HG03025 (cell line): Measurements from ENCODE around the gene TDO2.
"Not testable (repeated sequence)": the region's sequence is repeated elsewhere in the genome, so short reads cannot be mapped to it uniquely, and the experiment has no call there.

Source experiments
- ATAC-seq: cut with Tn5 transposase; IDR thresholded peaks from one replicate; pipeline ENCODE4 v1.9.1; 2021; ENCODE audit warnings: mild to moderate bottlenecking, moderate library complexity; ENCODE audit not compliant: unreplicated experiment, low FRiP score

Gene TDO2

GRCh38 chr4:155903453-155903852 is at the start of gene TDO2:
Gene TDO2, plus strand, starts transcription at chr4:155903696. Its CDS starts 63 bp downstream, at chr4:155903759.
- ATAC-seq: no peak

- ATAC-seq: no peak
Observed at GRCh38 chr4:155854582-155855226, 48.8 kb upstream of the TDO2 start.

DNA sequence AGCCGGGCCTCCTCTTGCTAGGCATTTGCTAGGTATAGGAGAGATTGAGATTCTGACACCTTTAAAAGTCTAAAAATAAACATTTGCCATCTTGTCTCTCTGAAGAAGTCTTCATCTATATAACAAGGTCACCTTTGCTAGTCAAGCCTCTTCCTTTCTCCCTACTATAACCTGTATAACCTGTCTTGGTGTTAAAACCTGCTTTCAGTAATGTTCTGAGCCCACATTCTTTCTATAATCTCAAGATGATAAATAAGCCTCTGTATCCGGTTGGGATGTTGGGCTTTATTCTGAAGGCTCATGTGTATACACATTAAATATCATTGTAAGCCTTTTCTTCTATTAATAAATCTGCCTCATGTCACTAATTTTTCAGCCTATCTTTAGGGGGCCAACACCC is 47.6 kb upstream of the TDO2 start:
- ATAC-seq: no peak

DNA sequence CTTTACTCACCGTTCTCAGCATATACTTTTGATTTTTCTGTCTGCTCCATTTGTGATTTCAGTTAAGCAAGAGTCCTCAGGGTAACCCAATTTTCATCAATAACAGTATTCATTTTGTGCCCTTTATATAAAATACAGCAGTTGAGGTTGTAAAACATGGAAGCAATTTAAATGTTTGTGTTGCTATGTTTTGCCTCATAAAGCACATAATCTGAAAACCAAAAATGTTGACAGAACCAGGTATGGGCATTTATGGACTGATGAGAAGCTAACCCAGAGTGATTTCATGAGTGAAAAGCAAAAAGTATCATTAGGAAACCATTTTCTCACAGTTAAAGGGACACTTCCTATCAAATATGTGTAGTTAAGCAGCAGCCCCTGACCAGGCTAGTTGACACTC is 37.3 kb upstream of the TDO2 start, which contains the start of gene ASIC5:
Gene ASIC5, minus strand, starts transcription at position 101 of the 400 bp plus-strand sequence. Its CDS starts 51 bp downstream, at position 50.
- ATAC-seq: no peak

DNA sequence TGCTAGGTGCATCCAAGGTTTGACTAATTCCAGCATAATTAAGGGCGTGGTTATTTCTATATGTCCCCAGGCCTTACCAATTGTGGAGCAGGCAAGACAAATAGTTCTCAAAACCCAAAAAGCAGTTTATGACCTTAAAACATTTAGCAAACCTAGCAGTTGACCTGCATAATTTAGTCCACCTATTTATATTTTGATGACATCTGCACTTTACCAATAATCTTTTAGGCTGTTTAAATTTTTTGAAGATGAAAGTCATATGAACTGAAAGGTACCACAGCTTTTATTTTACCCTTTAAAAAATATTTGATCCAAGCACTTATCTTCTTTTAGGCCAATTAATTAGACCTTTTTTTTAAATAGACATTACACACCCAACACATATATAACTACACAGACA is 27.6 kb upstream of the TDO2 start:
- no peak for ATAC-seq

GRCh38 chr4:155877971-155878370 is 25.5 kb upstream of the TDO2 start:
- no peak for ATAC-seq

DNA sequence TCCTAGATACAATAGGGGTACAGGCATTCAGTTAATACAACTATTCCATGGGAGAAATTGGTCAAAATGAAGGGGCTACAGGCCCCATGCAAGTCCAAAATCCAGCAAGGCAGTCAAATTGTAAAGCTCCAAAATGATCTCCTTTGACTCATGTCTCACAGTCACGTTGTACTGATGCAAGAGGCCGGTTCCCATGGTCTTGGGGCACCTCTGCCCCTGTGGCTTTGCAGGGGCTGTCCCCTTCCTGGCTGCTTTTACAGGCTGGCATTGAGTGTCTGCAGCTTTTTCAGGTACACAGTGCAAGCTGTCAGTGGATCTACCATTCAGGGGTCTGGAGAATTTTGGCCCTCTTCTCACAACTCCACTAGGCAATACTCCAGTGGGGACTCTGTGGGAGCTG is 24.9 kb upstream of the TDO2 start:
- no peak for ATAC-seq

- no peak for ATAC-seq
Observed at GRCh38 chr4:155879767-155880166, 23.7 kb upstream of the TDO2 start.

GRCh38 chr4:155881555-155881954 is 21.9 kb upstream of the TDO2 start:
- ATAC-seq: peak; percentile 81

DNA sequence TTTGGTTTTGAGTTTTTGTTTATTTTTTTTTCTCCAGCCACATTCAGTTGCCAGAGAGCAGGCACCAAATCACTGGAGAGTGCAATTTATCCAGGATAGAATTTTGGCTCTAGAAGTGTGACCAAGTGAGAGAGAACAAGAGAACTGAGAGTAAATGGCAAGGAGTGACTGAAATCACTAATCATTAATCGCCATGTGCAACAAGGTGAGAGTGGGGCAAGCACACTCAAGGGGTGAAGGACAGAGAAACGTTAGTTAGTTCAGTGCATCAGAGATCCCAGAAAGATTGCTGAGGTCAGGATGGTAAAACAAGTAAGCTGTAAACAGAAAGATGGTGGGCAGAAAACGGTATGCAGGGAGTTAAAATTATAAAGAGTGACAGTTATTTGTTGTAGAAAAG is 19.6 kb upstream of the TDO2 start:
- ATAC-seq: no peak

GRCh38 chr4:155885666-155886065 is 17.8 kb upstream of the TDO2 start:
- no peak for ATAC-seq

GRCh38 chr4:155887045-155887444 is 16.5 kb upstream of the TDO2 start:
- ATAC-seq: no peak

- ATAC-seq: no peak
Observed at GRCh38 chr4:155887847-155888570, 15.5 kb upstream of the TDO2 start.

DNA sequence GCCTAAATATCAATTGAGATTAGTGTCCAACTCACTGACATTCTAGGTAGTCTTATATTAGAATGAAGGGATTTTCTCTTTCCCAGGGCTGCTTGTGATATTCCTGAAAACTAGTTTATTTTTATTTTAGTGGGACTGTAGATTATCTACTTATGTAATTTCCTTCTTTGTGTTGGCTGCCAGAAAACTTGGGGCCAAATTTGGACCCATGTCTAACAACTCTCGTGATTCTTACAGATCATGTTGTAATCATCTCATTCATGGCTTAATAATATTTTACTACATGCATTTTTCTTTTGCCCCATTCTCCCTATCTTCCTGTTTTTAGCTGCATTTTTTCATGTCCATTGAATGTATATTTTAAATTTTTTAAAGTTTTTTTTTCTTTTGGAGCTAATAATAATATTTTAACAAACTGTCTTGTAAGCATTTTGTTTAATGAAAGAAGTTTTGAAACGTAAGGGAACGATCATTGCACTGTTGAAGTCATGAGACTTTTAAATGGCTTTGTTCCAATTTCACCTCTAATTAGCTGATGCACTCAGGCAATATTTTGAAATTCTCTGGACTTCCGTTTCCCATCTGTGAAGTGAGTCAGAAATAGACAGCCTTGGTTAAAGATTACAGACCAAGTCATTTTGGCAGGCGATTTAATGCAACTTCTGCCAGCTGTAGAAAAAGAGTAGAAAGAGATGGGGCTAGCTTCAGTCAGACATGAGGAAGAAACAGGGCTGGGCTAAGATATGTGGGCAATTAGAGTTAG is 14.3 kb upstream of the TDO2 start:
- peak; percentile 90 for ATAC-seq

GRCh38 chr4:155889946-155890345 is 13.6 kb upstream of the TDO2 start:
- no peak for ATAC-seq

GRCh38 chr4:155891058-155891457 is 12.4 kb upstream of the TDO2 start:
- no peak for ATAC-seq

DNA sequence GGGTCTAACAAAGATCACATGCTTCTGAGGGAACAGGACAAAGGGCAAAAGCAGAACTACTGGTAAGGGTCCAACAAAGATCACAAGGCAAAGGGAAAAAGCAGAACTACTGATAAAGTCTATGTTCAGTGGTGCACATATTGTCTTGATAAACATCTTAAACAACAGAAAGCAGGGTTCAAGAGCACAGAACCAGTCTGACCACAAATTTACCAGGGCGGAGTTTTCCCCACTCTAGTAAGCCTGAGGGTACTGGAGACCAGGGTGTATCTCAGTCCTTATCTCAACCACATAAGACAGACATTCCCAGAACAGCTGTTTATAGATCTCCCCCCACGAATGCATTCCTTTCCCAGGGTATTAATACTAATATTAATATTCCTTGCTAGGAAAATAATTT is 5.1 kb upstream of the TDO2 start:
- not testable (repeated sequence) for ATAC-seq

DNA sequence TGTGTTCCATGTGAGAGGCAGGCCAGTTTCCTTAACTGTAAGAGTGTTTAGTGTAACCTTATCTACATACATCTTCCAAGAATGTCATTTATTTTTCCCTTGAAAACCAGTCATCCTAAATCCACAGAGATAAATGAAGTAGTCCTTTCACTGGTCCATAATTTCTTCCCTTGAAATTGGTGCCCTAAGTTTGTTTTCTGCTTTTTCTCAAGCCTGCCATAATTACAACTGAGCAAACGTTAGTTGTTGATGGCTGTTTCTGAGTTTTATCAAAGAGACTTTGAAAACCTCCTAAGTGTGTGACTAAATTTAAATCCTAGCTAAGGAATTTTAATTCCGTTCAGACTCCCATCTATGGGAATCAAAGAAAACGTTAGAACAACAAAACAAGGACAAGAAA is 3.6 kb upstream of the TDO2 start:
- no peak for ATAC-seq

GRCh38 chr4:155900381-155900780 is 3.1 kb upstream of the TDO2 start:
- ATAC-seq: no peak

- ATAC-seq: no peak
Observed at GRCh38 chr4:155901013-155901412, 2.5 kb upstream of the TDO2 start.

DNA sequence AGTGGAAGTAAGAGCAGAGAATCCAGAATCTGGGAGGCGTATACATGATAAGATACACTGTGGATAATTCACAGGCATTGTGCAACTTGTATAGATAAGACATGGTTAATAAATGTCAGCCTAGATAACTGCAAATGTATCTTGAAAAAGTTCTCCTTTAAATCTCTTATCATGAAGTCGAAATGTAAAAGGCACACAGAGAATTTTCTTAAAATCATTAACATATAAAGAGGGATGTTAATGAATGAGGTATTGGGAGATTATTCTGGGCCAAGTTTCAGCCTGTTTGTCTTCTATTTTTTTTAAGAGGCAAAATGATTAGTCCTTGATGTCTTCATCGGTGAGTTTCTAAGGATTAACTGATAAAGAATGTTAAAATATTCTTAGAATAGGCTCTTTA is 835 bp downstream of the TDO2 start:
- no peak for ATAC-seq
